ENCODE results near the gene CXCR3. TPM values are rescaled to one million over a fixed set of nuclear protein-coding genes. Genes with fewer than 3 reads are reported as not detected.
"Not testable (repeated sequence)": the region's sequence is repeated elsewhere in the genome, so short reads cannot be mapped to it uniquely, and the experiment has no call there.

CXCR3 gene
- total RNA-seq, 4 donors from 2014 or later: not detected

GRCh38 chrX:71604141-71604540 lies 14.2 kb downstream of the CXCR3 start:
- peaks cover 0 to 79% (median 0%) of the 10 kb centered on the region in 3 donors for H3K36me3 ChIP-seq
- no peaks in the 10 kb centered on the region for H3K9me3 ChIP-seq
- 93 to 96% methylated on average over 10 of the region's 10 CpGs for WGBS, 2 donors
- no peak overlapping the region for H3K27ac ChIP-seq
- no peaks in the 10 kb centered on the region for H3K4me1 ChIP-seq
- H3K4me3 ChIP-seq: no peak overlapping the region
- H3K27me3 ChIP-seq: no peaks in the 10 kb centered on the region
- DNase-seq (ENCODE audit: low spot score in 2 of 2): no peak
- TF ChIP-seq POLR2A (IDR thresholded peaks at IDR 0.05) (no peak), EP300 (IDR thresholded peaks at IDR 0.05) (no peak), CTCF (IDR thresholded peaks at IDR 0.05) (no peak)

GRCh38 chrX:71603618-71604017 lies 14.7 kb downstream of the CXCR3 start:
- no peak for DNase-seq (ENCODE audit: low spot score in 2 of 2)
- Histone ChIP-seq H3K27ac (no peak overlapping the region), H3K4me3 (no peak overlapping the region), H3K4me1 (no peaks in the 10 kb centered on the region), H3K27me3 (no peaks in the 10 kb centered on the region), H3K36me3 (peaks cover 0 to 80% (median 0%) of the 10 kb centered on the region in 3 donors), H3K9me3 (no peaks in the 10 kb centered on the region)
- TF ChIP-seq CTCF (IDR thresholded peaks at IDR 0.05) (no peak), POLR2A (IDR thresholded peaks at IDR 0.05) (no peak), EP300 (IDR thresholded peaks at IDR 0.05) (no peak)
- WGBS, 2 donors: 92 to 93% methylated on average over 33 of the region's 33 CpGs

- 92 to 94% methylated on average over 2 of the region's 2 CpGs for WGBS, 2 donors
- Histone ChIP-seq H3K27ac (no peak overlapping the region), H3K9me3 (no peaks in the 10 kb centered on the region), H3K4me1 (no peaks in the 10 kb centered on the region), H3K4me3 (no peak overlapping the region), H3K36me3 (peaks cover 0 to 65% (median 0%) of the 10 kb centered on the region in 3 donors), H3K27me3 (no peaks in the 10 kb centered on the region)
- no peak for DNase-seq (ENCODE audit: low spot score in 2 of 2)
- TF ChIP-seq POLR2A (IDR thresholded peaks at IDR 0.05) (no peak), EP300 (IDR thresholded peaks at IDR 0.05) (no peak)
Measured at GRCh38 chrX:71599965-71600364, 18.3 kb downstream of the CXCR3 start.

GRCh38 chrX:71593210-71593609 lies 25.1 kb downstream of the CXCR3 start:
- not testable (repeated sequence) for H3K27me3 ChIP-seq; H3K36me3 ChIP-seq; H3K4me1 ChIP-seq; H3K27ac ChIP-seq; H3K4me3 ChIP-seq; H3K9me3 ChIP-seq; DNase-seq (ENCODE audit: low spot score in 2 of 2)
- WGBS, 2 donors: 84% methylated on average over 7 of the region's 8 CpGs; no CpG with 5 or more reads in 1 of the 2 donors

- TF ChIP-seq POLR2A (IDR thresholded peaks at IDR 0.05) (no peak), EP300 (IDR thresholded peaks at IDR 0.05) (no peak), CTCF (IDR thresholded peaks at IDR 0.05) (no peak)
- DNase-seq (ENCODE audit: low spot score in 2 of 2): no peak
- no peaks in the 10 kb centered on the region for H3K27me3 ChIP-seq
- no peak overlapping the region for H3K4me3 ChIP-seq
- H3K9me3 ChIP-seq: no peaks in the 10 kb centered on the region
- no peak overlapping the region for H3K27ac ChIP-seq
- H3K4me1 ChIP-seq: no peaks in the 10 kb centered on the region
- H3K36me3 ChIP-seq: no peaks in the 10 kb centered on the region
- WGBS, 2 donors: 82 to 97% methylated on average over 2 of the region's 2 CpGs
Measured at GRCh38 chrX:71586929-71587328, 31.4 kb downstream of the CXCR3 start.

GRCh38 chrX:71581210-71581609 lies 37.1 kb downstream of the CXCR3 start:
- Histone ChIP-seq H3K27ac (no peak overlapping the region), H3K4me3 (no peak overlapping the region), H3K36me3 (peaks cover 0 to 5% (median 0%) of the 10 kb centered on the region in 3 donors), H3K4me1 (no peaks in the 10 kb centered on the region), H3K9me3 (no peaks in the 10 kb centered on the region), H3K27me3 (no peaks in the 10 kb centered on the region)
- TF ChIP-seq EP300 (IDR thresholded peaks at IDR 0.05) (no peak), POLR2A (IDR thresholded peaks at IDR 0.05) (no peak), CTCF (IDR thresholded peaks at IDR 0.05) (no peak)
- WGBS, 2 donors: 57 to 70% methylated on average over 5 of the region's 5 CpGs
- no peak for DNase-seq (ENCODE audit: low spot score in 2 of 2)
